ENCODE measurements around the gene SPOCK2. TPM values are rescaled to one million over a fixed set of nuclear protein-coding genes. Genes with fewer than 3 reads are reported as not detected.

SPOCK2 gene
- polyA plus RNA-seq, 4 donors: 1.6 to 24.2 (median 3.2) TPM

- Histone ChIP-seq H3K27ac (ENCODE audit: low read depth in 1 of 3, low read length in 2 of 3) (no peak overlapping the region), H3K9me3 (ENCODE audit: control insufficient read depth in 2 of 2, insufficient read depth in 1 of 2, low read depth in 1 of 2, low read length in 1 of 2) (no peaks in the 10 kb centered on the region), H3K36me3 (ENCODE audit: control insufficient read depth in 3 of 3, insufficient read depth in 2 of 3, low read depth in 1 of 3, low read length in 3 of 3) (peaks cover 0 to 2% (median 0%) of the 10 kb centered on the region in 3 donors), H3K4me3 (ENCODE audit: low read depth in 1 of 3, low read length in 3 of 3) (no peak overlapping the region), H3K27me3 (ENCODE audit: control insufficient read depth in 3 of 3, insufficient read depth in 3 of 3, low read length in 3 of 3) (peaks cover 0 to 4% (median 0%) of the 10 kb centered on the region in 3 donors), H3K4me1 (ENCODE audit: control insufficient read depth in 3 of 3, insufficient read depth in 2 of 3, low read depth in 1 of 3, low read length in 2 of 3) (peaks cover 0 to 5% (median 0%) of the 10 kb centered on the region in 3 donors)
- WGBS, 3 donors: 94 to 95% (median 94%) methylated on average over 10 of the region's 10 CpGs
- DNase-seq (no peak), FAIRE-seq (no peak)
Observed at GRCh38 chr10:72062382-72062781, 26.0 kb downstream of the SPOCK2 start.

- H3K4me3 ChIP-seq (ENCODE audit: low read depth in 1 of 3, low read length in 3 of 3): no peak overlapping the region
- DNase-seq (no peak), FAIRE-seq (no peak)
- H3K27me3 ChIP-seq (ENCODE audit: control insufficient read depth in 3 of 3, insufficient read depth in 3 of 3, low read length in 3 of 3): peaks cover 0 to 4% (median 0%) of the 10 kb centered on the region in 3 donors
- WGBS, 3 donors: 91 to 93% (median 92%) methylated on average over 9 of the region's 9 CpGs
- H3K4me1 ChIP-seq (ENCODE audit: control insufficient read depth in 3 of 3, insufficient read depth in 2 of 3, low read depth in 1 of 3, low read length in 2 of 3): peaks cover 0 to 5% (median 0%) of the 10 kb centered on the region in 3 donors
- no peak overlapping the region for H3K27ac ChIP-seq (ENCODE audit: low read depth in 1 of 3, low read length in 2 of 3)
- no peaks in the 10 kb centered on the region for H3K36me3 ChIP-seq (ENCODE audit: control insufficient read depth in 3 of 3, insufficient read depth in 2 of 3, low read depth in 1 of 3, low read length in 3 of 3)
- no peaks in the 10 kb centered on the region for H3K9me3 ChIP-seq (ENCODE audit: control insufficient read depth in 2 of 2, insufficient read depth in 1 of 2, low read depth in 1 of 2, low read length in 1 of 2)
Observed at GRCh38 chr10:72061930-72062329, 26.4 kb downstream of the SPOCK2 start.

- Histone ChIP-seq H3K9me3 (ENCODE audit: control insufficient read depth in 2 of 2, insufficient read depth in 1 of 2, low read depth in 1 of 2, low read length in 1 of 2) (no peaks in the 10 kb centered on the region), H3K4me1 (ENCODE audit: control insufficient read depth in 3 of 3, insufficient read depth in 2 of 3, low read depth in 1 of 3, low read length in 2 of 3) (peaks cover 0 to 5% (median 0%) of the 10 kb centered on the region in 3 donors), H3K27ac (ENCODE audit: low read depth in 1 of 3, low read length in 2 of 3) (no peak overlapping the region), H3K4me3 (ENCODE audit: low read depth in 1 of 3, low read length in 3 of 3) (no peak overlapping the region), H3K27me3 (ENCODE audit: control insufficient read depth in 3 of 3, insufficient read depth in 3 of 3, low read length in 3 of 3) (peaks cover 0 to 4% (median 0%) of the 10 kb centered on the region in 3 donors), H3K36me3 (ENCODE audit: control insufficient read depth in 3 of 3, insufficient read depth in 2 of 3, low read depth in 1 of 3, low read length in 3 of 3) (no peaks in the 10 kb centered on the region)
- WGBS, 3 donors: 74 to 87% (median 81%) methylated on average over 4 to 5 of the region's 5 CpGs
- DNase-seq: no peak
- no peak for FAIRE-seq
Observed at GRCh38 chr10:72061491-72061890, 26.9 kb downstream of the SPOCK2 start.

- H3K36me3 ChIP-seq (ENCODE audit: control insufficient read depth in 3 of 3, insufficient read depth in 2 of 3, low read depth in 1 of 3, low read length in 3 of 3): no peaks in the 10 kb centered on the region
- DNase-seq: no peak
- no peak overlapping the region for H3K27ac ChIP-seq (ENCODE audit: low read depth in 1 of 3, low read length in 2 of 3)
- WGBS, 3 donors: 69 to 83% (median 71%) methylated on average over 19 of the region's 19 CpGs
- H3K9me3 ChIP-seq (ENCODE audit: control insufficient read depth in 2 of 2, insufficient read depth in 1 of 2, low read depth in 1 of 2, low read length in 1 of 2): no peaks in the 10 kb centered on the region
- H3K4me1 ChIP-seq (ENCODE audit: control insufficient read depth in 3 of 3, insufficient read depth in 2 of 3, low read depth in 1 of 3, low read length in 2 of 3): peaks cover 0 to 5% (median 0%) of the 10 kb centered on the region in 3 donors
- H3K27me3 ChIP-seq (ENCODE audit: control insufficient read depth in 3 of 3, insufficient read depth in 3 of 3, low read length in 3 of 3): peaks cover 0 to 4% (median 0%) of the 10 kb centered on the region in 3 donors
- H3K4me3 ChIP-seq (ENCODE audit: low read depth in 1 of 3, low read length in 3 of 3): no peak overlapping the region
- FAIRE-seq: no peak
Observed at GRCh38 chr10:72059843-72060822, 28.2 kb downstream of the SPOCK2 start.

- no peaks in the 10 kb centered on the region for H3K9me3 ChIP-seq (ENCODE audit: control insufficient read depth in 2 of 2, insufficient read depth in 1 of 2, low read depth in 1 of 2, low read length in 1 of 2)
- WGBS, 3 donors: 57 to 64% (median 59%) methylated on average over 21 of the region's 21 CpGs
- no peaks in the 10 kb centered on the region for H3K36me3 ChIP-seq (ENCODE audit: control insufficient read depth in 3 of 3, insufficient read depth in 2 of 3, low read depth in 1 of 3, low read length in 3 of 3)
- H3K27ac ChIP-seq (ENCODE audit: low read depth in 1 of 3, low read length in 2 of 3): no peak overlapping the region
- H3K4me3 ChIP-seq (ENCODE audit: low read depth in 1 of 3, low read length in 3 of 3): no peak overlapping the region
- FAIRE-seq: no peak
- H3K27me3 ChIP-seq (ENCODE audit: control insufficient read depth in 3 of 3, insufficient read depth in 3 of 3, low read length in 3 of 3): peaks cover 0 to 4% (median 0%) of the 10 kb centered on the region in 3 donors
- peaks cover 0 to 5% (median 0%) of the 10 kb centered on the region in 3 donors for H3K4me1 ChIP-seq (ENCODE audit: control insufficient read depth in 3 of 3, insufficient read depth in 2 of 3, low read depth in 1 of 3, low read length in 2 of 3)
- DNase-seq: no peak
Observed at GRCh38 chr10:72058989-72059842, 29.1 kb downstream of the SPOCK2 start.

GRCh38 chr10:72058347-72058898, 29.9 kb downstream of the SPOCK2 start:
- no peaks in the 10 kb centered on the region for H3K9me3 ChIP-seq (ENCODE audit: control insufficient read depth in 2 of 2, insufficient read depth in 1 of 2, low read depth in 1 of 2, low read length in 1 of 2)
- H3K36me3 ChIP-seq (ENCODE audit: control insufficient read depth in 3 of 3, insufficient read depth in 2 of 3, low read depth in 1 of 3, low read length in 3 of 3): no peaks in the 10 kb centered on the region
- H3K4me3 ChIP-seq (ENCODE audit: low read depth in 1 of 3, low read length in 3 of 3): no peak overlapping the region
- FAIRE-seq (no peak), DNase-seq (no peak)
- peaks cover 0 to 4% (median 0%) of the 10 kb centered on the region in 3 donors for H3K27me3 ChIP-seq (ENCODE audit: control insufficient read depth in 3 of 3, insufficient read depth in 3 of 3, low read length in 3 of 3)
- no peaks in the 10 kb centered on the region for H3K4me1 ChIP-seq (ENCODE audit: control insufficient read depth in 3 of 3, insufficient read depth in 2 of 3, low read depth in 1 of 3, low read length in 2 of 3)
- H3K27ac ChIP-seq (ENCODE audit: low read depth in 1 of 3, low read length in 2 of 3): no peak overlapping the region
- 88 to 92% (median 91%) methylated on average over 12 of the region's 12 CpGs for WGBS, 3 donors

- no peaks in the 10 kb centered on the region for H3K9me3 ChIP-seq (ENCODE audit: control insufficient read depth in 2 of 2, insufficient read depth in 1 of 2, low read depth in 1 of 2, low read length in 1 of 2)
- no peak overlapping the region for H3K4me3 ChIP-seq (ENCODE audit: low read depth in 1 of 3, low read length in 3 of 3)
- no peak for FAIRE-seq
- DNase-seq: no peak
- 68 to 83% (median 73%) methylated on average over 25 of the region's 25 CpGs for WGBS, 3 donors
- H3K27me3 ChIP-seq (ENCODE audit: control insufficient read depth in 3 of 3, insufficient read depth in 3 of 3, low read length in 3 of 3): peaks cover 0 to 4% (median 0%) of the 10 kb centered on the region in 3 donors
- no peaks in the 10 kb centered on the region for H3K4me1 ChIP-seq (ENCODE audit: control insufficient read depth in 3 of 3, insufficient read depth in 2 of 3, low read depth in 1 of 3, low read length in 2 of 3)
- H3K36me3 ChIP-seq (ENCODE audit: control insufficient read depth in 3 of 3, insufficient read depth in 2 of 3, low read depth in 1 of 3, low read length in 3 of 3): no peaks in the 10 kb centered on the region
- H3K27ac ChIP-seq (ENCODE audit: low read depth in 1 of 3, low read length in 2 of 3): no peak overlapping the region
Observed at GRCh38 chr10:72056932-72057751, 31.2 kb downstream of the SPOCK2 start.
